HG02885 (cell line): ENCODE results near the gene CDH4.

Source experiments
- ATAC-seq: cut with Tn5 transposase; IDR thresholded peaks from one replicate; pipeline ENCODE4 v1.9.1; 2021; ENCODE audit warnings: mild to moderate bottlenecking; ENCODE audit not compliant: unreplicated experiment, poor library complexity

Gene CDH4

DNA sequence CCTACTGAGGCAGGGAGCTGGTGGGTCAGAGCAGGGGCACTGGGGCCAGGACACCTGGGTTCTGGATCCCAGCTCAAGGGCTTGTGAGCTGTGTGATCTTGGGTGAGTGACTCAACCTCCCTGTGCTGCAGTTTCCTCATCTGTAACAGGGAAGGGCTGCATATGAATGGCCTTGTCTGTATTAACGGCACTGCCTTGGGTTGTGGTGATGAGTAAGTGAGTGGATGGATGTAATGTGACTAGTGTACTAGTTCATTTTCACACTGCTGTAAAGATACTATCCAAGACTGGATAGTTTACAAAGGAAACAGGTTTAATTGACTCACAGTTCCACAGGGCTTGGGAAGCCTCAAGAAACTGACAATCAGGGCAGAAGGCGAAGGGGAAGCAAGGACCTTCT lies 580.1 kb downstream of the CDH4 start:
- no peak for ATAC-seq

DNA sequence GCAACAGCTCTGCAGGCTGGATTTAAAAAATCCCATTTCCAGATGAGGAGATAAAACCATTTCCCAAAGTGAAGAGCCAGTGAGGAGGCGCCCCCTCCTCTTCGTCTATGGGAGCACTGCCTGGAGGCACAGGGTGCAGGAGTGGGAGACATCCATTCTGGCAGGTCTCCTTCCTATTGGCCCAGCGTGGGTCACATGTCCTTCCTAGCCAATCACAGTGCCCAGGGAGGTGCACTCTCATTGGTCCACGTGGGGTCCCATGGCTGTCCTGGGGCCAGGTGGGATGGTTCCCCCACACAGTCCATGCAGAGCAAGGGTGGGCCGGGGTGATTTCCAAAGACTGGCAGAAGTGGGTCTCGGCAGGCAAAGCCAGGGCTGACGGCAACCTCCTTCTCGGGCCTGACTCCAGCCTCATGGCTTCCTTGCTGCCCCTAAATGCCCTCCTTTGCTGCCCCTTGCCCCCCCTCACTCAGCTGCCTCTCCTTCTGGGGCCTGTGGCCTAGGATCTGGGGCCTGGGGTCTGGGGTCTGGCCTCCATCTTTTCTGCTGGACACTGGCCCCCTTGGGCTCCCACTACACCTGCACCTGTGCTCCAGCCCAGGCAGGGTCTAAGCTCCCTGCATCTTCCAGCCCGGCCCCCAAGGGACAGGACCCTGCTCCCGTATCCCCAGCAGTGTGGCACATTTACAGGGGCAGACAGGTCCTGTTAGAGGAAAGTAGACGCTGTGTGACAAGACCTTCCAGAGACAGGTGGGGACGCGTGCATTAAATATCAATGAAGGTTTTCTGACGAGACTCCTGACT lies 581.9 kb downstream of the CDH4 start:
- ATAC-seq = no peak

DNA sequence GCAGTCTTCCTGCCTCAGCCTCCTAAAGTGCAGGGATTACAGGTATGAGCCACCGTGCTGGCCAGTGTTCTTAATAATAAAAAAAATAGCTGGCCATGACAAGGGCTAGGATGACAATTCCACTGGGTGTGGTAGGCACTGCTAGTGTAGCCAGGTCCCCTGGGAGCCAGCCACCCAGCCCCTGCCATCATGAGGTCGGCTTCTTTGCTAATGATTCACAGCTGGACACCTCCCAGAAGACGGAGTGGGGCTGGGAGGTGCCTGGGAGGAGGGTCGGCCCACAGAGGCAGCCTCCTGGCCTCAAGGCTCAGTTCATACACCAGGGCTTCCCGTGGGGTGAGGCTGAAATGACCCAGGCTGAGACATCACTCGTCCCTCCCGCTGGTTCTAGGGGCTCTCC lies 583.2 kb downstream of the CDH4 start:
- no peak for ATAC-seq

DNA sequence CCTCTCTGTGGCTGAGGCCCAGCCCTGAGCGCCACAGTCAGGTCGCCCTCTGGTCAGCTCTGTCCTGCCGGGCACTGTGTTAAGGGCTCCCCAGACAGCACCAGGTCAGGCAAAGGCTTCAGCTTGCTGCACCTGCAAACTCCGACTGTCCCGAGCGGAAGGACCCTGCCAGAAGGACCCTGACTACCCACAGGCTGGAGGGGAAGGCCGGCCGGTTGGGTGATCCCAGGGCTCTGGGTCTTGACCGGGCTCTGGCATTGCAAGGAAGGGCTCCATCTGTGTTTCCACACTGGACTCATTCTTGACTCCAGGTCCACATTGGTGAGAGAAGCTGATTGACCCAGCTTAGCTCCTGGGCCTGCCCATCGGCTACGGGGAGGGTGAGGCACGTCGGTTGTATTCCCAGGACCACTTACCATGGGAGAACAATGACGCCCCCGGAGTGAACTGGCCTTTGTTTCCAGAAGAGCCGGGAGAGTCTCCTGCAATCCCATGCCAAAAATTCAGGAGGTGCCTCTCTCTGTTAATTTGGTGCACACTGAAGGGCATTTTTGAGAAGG lies 583.8 kb downstream of the CDH4 start:
- no peak for ATAC-seq

DNA sequence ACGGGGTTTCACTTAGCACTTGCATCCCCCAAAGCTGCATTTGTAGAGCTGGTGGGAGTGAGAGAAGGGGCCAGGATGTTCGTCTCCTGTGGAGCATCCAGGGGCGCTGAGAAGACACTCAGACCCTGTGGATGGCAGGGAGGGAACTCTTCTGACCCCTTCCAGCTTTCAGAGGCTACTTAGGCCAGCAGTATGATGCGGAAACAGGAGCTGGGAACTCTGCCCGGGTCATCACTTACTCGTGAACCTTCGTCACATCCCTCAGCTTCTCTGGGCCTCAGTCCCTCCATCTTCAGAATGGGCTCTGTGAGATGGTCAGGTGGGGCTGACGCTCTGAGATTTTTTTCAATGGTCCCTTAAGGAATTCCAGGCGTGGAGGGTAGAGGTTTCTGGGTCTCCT lies 585.1 kb downstream of the CDH4 start:
- no peak for ATAC-seq

DNA sequence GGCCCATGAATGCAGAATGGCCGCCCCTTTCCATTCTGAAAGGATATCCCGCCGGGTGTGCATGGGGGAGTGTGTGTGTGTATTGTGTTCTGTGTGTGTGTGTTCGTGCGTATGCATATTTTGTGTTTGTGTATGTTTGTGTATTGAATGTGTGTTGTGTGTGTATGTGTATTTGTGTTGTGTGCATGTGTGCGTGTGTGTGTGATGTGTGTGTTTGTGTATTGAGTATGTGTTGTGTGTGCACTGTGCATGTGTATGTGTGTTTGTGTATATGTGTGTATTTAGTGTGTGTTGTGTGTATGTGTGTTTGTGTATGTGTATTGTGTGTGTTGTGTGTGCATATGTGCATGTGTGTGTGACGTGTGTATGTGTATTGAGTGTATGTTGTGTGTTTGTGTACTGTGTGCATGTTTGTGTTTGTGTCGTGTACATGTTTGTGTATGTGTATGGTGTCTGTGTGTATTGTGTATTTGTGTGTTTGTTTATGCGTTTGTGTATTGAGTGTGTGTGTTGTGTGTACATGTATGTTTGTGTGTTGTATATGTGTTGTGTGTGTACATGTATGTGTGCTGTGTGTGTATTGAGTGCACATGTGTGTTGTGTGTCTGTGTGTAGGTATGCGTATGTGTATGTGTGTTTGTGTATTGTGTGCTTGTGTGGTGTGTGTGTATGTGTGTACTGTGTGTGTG lies 587.3 kb downstream of the CDH4 start:
- no peak for ATAC-seq

DNA sequence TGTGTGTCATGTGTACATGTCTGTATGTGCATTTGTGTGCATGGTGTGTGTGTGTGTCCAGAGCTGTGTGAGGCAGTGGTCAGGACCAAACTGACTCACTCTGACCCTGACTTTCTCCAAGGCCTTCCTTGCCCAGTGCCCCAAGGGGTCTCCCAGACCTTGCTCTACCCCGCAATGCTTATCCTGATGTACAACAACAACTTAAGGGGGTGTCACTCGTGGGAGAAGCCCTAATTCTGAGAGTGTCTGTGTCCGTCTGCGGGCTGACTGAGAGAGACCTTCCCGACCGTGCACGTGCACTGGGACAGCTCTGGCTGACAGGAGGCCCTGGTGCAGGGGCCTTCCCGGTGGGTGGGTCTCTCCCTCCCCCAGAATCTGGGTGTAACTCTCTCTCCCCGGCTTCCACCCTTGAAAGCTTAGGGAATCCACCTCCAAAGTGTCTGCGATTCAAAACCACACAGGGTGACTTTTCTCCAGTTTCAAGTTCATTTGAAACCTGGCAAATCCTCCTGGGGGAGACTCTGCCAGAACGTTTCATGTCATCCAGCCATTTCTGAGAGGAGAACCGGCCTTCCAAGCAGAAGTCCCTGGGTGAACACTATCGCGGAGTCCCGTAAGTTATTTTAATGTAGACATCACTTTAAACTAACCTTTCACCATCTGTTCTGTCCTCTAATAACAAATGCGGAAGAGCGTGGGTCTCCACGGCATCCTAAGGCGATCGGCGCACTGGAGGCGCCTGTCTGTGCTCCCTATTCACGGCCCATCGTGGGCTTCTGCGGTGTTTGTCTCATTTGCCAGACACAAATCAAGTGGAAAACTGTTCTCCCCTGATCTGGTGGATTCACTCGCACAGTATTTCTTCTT lies 588.1 kb downstream of the CDH4 start:
- no peak for ATAC-seq

DNA sequence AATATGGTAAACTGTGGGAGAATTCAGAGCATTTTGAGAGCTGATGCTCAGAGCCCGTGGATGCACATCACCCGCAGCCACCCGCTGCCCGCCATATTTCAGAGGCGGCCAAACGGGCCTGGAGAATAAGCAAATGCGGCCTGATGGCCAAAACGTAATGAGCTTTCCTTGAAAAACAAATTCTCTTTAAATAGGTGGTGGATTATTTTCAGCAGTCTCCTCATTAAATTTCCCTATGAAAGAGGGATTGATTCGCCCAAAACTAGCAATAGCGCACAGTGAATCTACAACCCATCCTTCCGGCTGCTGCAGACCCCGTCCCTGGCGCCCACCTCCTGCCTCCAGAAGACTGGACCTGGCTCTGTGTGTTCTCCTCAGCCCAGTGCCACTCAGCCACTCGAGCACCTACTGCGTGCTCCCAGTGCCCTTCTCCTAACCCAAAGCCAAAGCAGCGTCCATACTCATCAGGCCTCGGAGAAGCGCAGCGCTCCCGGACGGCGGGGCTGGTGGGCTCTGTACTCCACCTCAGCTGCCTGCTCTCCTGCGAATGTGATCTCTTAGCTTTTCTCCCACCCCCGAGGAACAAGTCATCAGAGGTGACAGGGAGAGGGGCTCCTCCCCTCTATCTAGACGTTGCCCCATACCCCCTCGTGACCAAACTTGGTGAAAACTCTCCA lies 588.9 kb downstream of the CDH4 start:
- no peak for ATAC-seq

DNA sequence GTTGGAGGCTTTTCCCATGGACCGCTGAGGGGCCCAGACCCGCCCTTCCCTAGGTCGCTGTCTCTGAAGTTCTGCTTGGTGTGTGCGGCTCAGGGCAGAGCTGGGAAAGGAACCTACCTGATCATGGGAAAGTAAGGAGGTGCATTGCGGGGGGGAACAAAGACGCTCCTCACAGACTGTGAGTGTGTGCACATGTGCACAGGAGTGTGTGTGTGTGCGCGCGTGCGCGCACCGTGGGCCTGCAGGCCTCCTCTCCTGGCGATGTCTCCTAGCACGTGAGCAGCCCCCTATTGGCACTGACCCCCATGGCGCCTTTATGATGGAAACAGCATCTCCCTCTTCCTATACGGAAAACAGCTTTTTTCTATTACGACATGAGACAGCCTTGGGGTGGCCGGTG lies 589.5 kb downstream of the CDH4 start:
- no peak for ATAC-seq

DNA sequence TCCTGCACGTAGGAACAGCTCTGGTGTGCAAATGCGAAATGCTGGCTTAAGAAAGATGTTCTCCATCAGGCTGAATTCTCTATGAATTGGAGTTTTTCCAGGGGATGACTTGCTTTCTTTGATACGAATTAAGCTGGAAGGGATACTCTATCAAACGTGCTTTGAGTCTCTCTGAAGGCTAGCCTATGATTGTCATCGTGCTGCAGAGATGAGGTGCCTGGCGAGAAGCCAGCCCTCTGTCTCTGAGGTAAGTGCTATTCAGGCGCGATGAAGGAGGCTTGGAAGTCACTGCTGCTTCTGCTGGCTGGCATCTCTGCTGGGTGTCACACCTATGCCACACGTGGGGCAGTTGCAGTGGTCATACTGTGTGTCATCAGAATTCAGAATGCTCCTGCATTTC lies 589.9 kb downstream of the CDH4 start:
- ATAC-seq = no peak

DNA sequence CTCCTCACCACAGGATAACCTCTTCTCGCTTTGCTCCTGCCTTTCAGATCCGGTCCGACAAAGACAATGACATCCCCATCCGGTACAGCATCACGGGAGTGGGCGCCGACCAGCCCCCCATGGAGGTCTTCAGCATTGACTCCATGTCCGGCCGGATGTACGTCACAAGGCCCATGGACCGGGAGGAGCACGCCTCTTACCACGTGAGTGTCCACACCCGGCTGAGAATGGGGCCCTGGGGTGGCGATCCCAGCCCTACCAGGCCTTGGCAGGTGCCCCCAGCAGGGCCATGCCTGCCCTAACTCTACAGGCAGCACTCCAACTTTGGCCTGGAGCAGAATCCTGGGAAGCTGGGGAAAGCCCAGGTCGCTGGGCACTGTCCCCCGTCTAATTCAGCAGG lies 592.6 kb downstream of the CDH4 start:
- no peak for ATAC-seq

DNA sequence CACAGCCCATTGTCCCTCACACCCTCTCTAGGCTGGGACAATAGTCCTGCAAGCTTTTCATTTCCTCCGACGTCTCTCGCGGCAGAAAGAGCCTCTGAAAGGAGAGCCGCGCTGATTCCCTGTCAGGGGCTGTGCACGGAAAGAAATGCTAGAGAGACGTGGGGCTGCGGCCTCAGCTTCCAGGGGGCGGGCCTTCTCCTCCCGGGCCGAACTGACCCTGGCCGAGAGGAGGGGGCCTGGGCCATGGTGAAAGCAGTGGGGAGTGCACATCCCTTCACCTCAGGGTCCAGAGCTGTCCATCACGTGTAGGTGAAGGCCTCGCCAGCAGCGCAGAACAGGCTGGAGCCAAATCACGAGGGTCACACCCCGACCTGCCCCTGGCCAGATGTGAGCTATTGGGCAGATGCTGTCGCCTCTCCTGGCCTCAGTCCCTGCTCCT lies 593.2 kb downstream of the CDH4 start:
- no peak for ATAC-seq

DNA sequence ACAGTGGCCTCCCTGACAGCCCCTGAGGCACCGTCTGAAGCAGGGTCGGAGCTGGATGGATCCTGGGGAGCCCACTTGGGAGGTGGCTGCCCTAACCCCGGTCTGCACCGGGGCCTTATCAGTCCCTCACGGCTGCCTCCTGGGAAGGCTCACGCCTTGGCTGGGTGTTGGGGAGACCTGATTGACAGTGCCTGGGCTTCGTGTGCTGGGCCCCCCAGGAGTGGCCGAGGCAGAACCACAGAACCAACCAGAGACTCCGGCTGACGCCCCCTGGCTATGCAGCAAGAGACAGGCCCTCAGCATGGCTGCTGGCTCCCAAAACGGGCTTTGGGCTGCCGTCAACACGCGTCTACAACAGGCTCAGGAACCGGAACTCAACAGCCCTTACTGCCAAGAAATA lies 594.0 kb downstream of the CDH4 start:
- ATAC-seq = no peak

DNA sequence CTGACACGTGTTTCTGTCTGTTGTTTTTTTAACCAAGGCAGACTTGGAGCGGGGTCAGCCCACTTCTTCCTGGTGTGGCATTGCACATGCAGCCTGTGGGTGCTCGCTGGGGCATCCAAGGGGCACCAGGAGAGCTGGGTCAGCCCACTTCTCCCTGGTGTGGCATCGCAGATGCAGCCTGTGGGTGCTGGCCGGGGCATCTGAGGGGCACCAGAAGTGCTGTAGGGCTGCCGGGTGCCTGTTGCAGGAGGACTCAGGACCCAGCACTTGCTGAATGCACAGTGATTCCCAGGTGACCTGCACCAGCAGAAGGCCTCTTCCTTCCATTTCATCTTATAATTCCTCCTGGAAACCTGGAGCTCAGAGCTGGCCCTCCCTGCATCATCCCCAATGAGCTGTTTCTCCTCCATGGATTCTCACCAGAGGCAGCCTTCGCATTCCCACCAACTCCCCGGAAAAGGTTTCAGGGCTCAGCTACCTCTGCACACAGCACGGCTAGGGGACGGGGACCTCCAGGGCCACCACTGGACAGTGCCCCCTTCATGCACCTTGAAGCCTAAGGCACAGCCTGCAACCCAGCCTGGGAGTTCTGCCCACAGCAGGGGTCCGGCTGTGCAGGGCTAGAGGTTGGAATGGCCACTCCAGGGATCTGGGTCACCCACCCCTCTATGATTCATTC lies 594.8 kb downstream of the CDH4 start:
- no peak for ATAC-seq

DNA sequence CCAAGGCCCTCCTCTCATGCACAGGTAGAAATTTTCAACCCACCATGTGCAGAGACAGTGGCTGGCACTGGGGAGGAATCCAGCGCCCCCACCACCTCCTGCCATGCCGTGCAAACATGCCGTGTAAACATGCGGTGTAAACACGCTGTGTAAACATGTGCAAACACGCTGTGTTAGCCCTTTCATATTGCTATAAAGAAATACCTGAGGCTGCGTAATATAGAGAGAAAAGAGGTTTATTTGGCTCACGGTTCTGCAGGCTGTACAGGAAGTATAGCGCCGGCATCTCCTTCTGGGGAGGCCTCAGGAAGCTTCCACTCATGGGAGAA lies 595.3 kb downstream of the CDH4 start:
- no peak for ATAC-seq

DNA sequence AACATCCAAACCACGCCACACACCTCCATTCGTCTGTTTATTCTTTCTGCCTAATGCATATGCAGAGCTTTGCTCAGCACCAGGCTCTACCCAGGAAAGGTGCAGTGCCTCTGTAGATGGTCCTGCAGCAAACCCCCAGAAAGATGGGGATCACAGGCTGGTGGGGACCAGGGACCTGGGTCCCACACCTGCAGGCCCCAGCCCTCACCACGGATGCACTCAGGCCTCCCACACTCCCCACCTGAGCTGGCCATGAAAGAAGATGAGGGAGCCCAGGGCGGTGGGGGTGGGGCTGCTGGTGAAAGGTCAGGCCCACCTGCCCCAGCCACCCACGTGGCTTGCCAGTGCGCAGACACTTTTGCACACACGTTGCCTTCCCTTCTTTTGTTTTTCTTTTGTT lies 595.9 kb downstream of the CDH4 start:
- no peak for ATAC-seq

DNA sequence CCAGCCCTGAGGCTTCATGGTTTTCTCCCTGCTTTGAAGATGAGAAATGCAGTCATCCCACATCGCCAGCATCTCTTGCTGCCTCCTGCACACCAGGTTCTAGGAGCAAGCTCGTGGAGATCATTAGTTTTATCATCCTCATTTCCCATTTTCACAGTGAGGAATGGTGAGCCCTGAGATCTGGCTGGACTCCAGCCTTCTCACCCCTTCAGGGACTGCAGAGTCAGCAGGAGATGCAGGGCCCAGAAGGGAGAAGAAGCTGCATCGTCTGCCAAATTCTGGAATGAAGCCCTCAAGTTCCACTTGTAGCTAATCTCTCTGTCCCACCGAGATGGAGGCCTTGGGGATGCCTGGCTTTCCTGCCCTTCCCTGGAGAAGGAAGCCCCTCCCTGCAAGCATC lies 596.8 kb downstream of the CDH4 start:
- no peak for ATAC-seq

DNA sequence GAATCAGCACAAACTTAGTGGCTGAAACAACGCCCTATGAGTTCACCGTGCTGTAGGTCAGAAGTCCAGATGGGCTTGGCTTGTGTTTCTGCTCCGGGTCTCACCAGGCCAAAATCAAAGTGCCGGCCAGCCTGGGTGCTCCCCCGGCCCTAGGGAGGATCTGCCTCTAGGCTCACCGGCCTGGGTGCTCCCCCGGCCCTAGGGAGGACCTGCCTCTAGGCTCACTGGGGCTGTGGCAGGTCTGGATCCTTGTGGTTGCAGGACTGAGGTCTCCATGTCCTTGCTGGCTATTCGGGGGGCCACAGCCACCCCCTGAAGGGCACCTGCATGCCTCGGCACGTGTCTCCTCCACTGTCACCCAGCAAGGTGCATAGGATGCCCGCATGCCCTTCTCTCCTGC lies 597.3 kb downstream of the CDH4 start:
- ATAC-seq = no peak

DNA sequence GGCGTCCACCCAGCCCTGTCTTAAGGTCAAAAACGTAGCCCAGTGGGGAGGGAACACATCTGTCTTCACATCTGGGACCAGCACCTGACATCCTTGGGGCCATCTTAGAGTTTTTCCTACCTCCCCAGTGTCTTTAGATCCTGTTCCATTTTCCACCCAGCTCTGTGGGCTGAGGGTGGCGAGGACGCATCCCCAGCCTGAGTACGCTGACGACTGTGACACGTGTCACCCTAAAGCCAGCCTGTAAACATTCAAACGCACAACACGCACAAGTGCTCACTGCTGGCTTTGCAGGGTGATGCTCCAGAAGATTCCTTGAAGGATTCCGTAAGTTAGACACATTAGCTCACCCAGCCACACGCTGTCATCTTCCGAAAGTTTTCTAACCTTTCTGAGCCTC lies 597.8 kb downstream of the CDH4 start:
- no peak for ATAC-seq

DNA sequence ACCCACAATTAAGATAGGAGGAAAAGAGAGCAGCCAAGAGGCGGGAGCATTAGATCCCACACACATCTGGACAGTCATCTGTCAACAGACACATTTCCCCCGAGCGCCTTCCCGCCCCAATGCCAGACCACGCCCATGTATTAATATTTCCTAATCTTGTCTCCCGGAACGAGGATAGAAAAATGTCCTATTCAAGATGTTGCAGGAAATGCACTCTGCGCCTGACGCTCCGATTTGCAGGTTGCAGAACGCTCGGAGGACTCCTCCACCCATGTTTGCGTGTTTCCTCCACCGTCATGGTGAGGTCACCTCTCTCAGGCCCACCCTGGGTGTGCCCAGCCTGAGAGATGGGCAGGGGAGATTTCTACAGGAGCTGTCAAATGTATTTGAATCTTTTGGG lies 598.4 kb downstream of the CDH4 start:
- no peak for ATAC-seq
